Naive thymus-derived CD4-positive, alpha-beta T cell (primary cell): Measurements from ENCODE around the gene GTF2IRD1. TPM values are rescaled to one million over a fixed set of nuclear protein-coding genes. Genes with fewer than 3 reads are reported as not detected.
A peak's percentile ranks its signal among the peaks of the same experiment; 100 is the strongest.

Experiments
- ATAC-seq: fragments of 150-1000 bp; cut with Tn5 transposase; 2 replicates; pipeline ENCODE4 v1.10.0; 2021; ENCODE audit warnings: mild to moderate bottlenecking, moderate library complexity
- CTCF ChIA-PET: fragments of 350-600 bp; sonication (Branson Sonifier 250); formaldehyde crosslinking; loops from one replicate; lab custom pipeline; 2021; ENCODE audit warnings: antibody characterized with exemption; lab: Charles Lee
- POLR2A ChIA-PET: fragments of 350-600 bp; sonication (Branson Sonifier 250); formaldehyde crosslinking; loops from one replicate; lab custom pipeline; 2021; ENCODE audit warnings: antibody characterized with exemption, inconsistent platforms; lab: Charles Lee
- DNase-seq, 9 donors: peaks; one replicate each; pipeline versions ENCODE4 v3.0.0 to v3.0.0-alpha.2; 2020 to 2022; ENCODE audit warnings: mixed read lengths in 1 of 9
- H3K27ac ChIP-seq: one replicate; pipeline ENCODE4 v1.7.0; 2013; ENCODE audit warnings: mild to moderate bottlenecking, low read depth, low read length, moderate library complexity
- H3K27me3 ChIP-seq, 2 donors: one replicate each; pipeline ENCODE4 v1.7.0; 2013; ENCODE audit warnings: low read length in 2 of 2, mild to moderate bottlenecking in 2 of 2, moderate library complexity in 2 of 2; ENCODE audit not compliant: control insufficient read depth in 2 of 2, insufficient read depth in 2 of 2
- H3K36me3 ChIP-seq, 3 experiments: 1 replicate in 2 of 3; 2 replicates in 1 of 3; pipeline ENCODE4 v1.7.0; 2013; ENCODE audit warnings: low read length in 3 of 3, mild to moderate bottlenecking in 3 of 3, moderate library complexity in 1 of 3; ENCODE audit not compliant: insufficient read depth in 3 of 3, control insufficient read depth in 2 of 3
- H3K4me1 ChIP-seq, 2 donors: one replicate each; pipeline ENCODE4 v1.7.0; 2013; ENCODE audit warnings: low read length in 2 of 2, mild to moderate bottlenecking in 2 of 2, moderate library complexity in 1 of 2; ENCODE audit not compliant: control insufficient read depth in 2 of 2, insufficient read depth in 2 of 2
- H3K4me3 ChIP-seq: 2 replicates; pipeline ENCODE4 v1.7.0; 2013; ENCODE audit warnings: mild to moderate bottlenecking, low read length
- H3K9me3 ChIP-seq, 3 experiments: 1 replicate in 2 of 3; 2 replicates in 1 of 3; pipeline ENCODE4 v1.7.0; 2013; ENCODE audit warnings: low read length in 3 of 3; ENCODE audit not compliant: control insufficient read depth in 2 of 3
- H3K27ac Mint-ChIP-seq, 9 donors: one replicate each; pipeline ENCODE4 v1.8.0; 2020 to 2022; ENCODE audit warnings: mixed read lengths in 9 of 9, mild to moderate bottlenecking in 8 of 9, moderate library complexity in 5 of 9, inconsistent platforms in 2 of 9
- H3K27me3 Mint-ChIP-seq, 5 donors: one replicate each; pipeline ENCODE4 v1.8.0; 2021 to 2022; ENCODE audit warnings: mixed read lengths in 5 of 5, mild to moderate bottlenecking in 1 of 5
- H3K36me3 Mint-ChIP-seq, 5 donors: one replicate each; pipeline ENCODE4 v1.8.0; 2020 to 2022; ENCODE audit warnings: mixed read lengths in 5 of 5, mild to moderate bottlenecking in 3 of 5, inconsistent platforms in 1 of 5
- H3K4me1 Mint-ChIP-seq, 7 donors: one replicate each; pipeline ENCODE4 v1.8.0; 2020 to 2022; ENCODE audit warnings: mixed read lengths in 7 of 7, mild to moderate bottlenecking in 3 of 7, inconsistent platforms in 1 of 7
- H3K4me3 Mint-ChIP-seq, 10 donors: one replicate each; pipeline ENCODE4 v1.8.0; 2020 to 2022; ENCODE audit warnings: mild to moderate bottlenecking in 10 of 10, mixed read lengths in 10 of 10, moderate library complexity in 6 of 10, inconsistent platforms in 2 of 10
- H3K9me3 Mint-ChIP-seq, 11 donors: one replicate each; pipeline ENCODE4 v1.8.0; 2020 to 2022; ENCODE audit warnings: mixed read lengths in 11 of 11, mild to moderate bottlenecking in 4 of 11, inconsistent platforms in 1 of 11, moderate library complexity in 1 of 11
- intact Hi-C, 2 donors: fragments of 100-400 bp; cut with micrococcal nuclease; formaldehyde crosslinking; loops; one replicate each; pipeline ENCODE4 v1.15.1; 2023
- polyA plus RNA-seq, 2 donors: library from polyadenylated mRNA; unstranded; fragments of 300-500 nt; fragmentation: Illumina TruSeq; gene quantifications; one replicate each; pipeline ENCODE4 v1.2.3, GENCODE V29; 2021
- total RNA-seq, 6 experiments: library from RNA in 5 of 6; stranded (reverse) in 5 of 6; gene quantifications; 1 replicate in 5 of 6; 2 replicates in 1 of 6; pipeline ENCODE4 v1.2.3 and lab custom pipeline; 2021 to 2026

The GTF2IRD1 gene
- total and polyA plus RNA-seq, 7 experiments from 2014 or later = 0.07 to 5.6 (median 0.93) TPM; not detected in 1

DNA sequence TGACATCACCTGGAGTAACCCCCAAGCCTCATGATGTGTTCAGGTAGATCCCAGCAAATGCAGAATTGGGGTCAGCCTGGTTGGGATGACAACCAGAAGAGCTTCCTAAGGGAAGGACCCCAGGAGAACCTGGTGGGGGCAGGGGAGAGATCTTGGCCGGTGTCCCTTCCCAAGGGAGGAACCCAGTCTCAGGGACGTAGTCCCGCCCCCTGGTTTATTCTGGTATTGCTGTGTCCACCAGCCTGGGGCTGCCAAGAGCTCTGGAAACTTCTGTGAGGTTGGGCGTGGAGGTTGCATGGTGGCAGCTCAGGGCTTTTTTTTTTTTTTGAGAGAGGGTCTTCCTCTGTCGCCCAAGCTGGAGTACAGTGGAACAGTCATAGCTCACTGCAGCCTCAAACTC lies 19.4 kb downstream of the GTF2IRD1 start:
- H3K27me3 ChIP-seq = no peaks in the 10 kb centered on the region
- Mint-ChIP-seq H3K4me1 (peaks cover 0 to 4% (median 0%) of the 10 kb centered on the region in 7 donors), H3K27me3 (peaks cover 0 to 4% (median 0%) of the 10 kb centered on the region in 5 donors), H3K9me3 (no peaks in the 10 kb centered on the region), H3K36me3 (no peaks in the 10 kb centered on the region), H3K27ac (no peak overlapping the region), H3K4me3 (no peak overlapping the region)
- intact Hi-C loops = loop anchor here in 1 of 2 donors (5.0 kb wide), 1 partner anchor 51 kb away; no protein-coding TSS in a partner anchor
- DNase-seq = no peak
- CTCF ChIA-PET = no interaction called here
- POLR2A ChIA-PET = no interaction called here
- H3K27ac ChIP-seq = no peak overlapping the region
- H3K4me1 ChIP-seq = no peaks in the 10 kb centered on the region
- no peaks in the 10 kb centered on the region for H3K36me3 ChIP-seq
- ATAC-seq = no peak
- H3K9me3 ChIP-seq = no peaks in the 10 kb centered on the region
- H3K4me3 ChIP-seq = no peak overlapping the region

DNA sequence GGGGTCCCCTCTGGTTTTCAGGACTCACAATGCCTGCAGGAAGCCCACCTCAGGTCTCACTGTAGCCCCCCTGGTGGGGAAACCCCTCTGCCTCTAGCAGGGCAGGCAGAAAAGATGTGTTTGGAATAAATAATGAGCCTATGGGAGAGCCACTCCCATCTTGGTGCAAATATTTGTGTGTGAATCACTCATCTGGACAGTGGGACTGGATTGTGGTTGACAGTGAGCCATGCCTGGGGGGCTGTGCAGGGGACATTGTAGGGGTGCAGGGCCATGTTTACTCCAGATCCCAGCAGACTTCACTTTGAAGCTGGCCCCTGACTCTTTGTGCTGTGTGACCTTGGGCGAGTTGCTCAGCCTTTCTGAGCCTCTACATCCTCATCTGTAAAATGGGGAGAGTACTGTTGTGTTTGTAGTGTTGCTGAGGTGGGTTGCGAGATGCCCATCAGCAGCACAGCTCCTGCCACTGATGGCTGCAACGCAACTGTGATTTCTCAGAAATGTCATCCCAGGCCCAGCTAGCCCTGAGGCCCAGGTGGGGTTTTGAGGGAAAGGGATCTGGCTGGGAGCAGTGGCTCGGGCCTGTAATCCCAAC lies 20.7 kb downstream of the GTF2IRD1 start:
- no peak overlapping the region for H3K27ac Mint-ChIP-seq
- Histone ChIP-seq H3K27me3 (no peaks in the 10 kb centered on the region), H3K9me3 (no peaks in the 10 kb centered on the region), H3K36me3 (no peaks in the 10 kb centered on the region), H3K27ac (no peak overlapping the region), H3K4me3 (no peak overlapping the region), H3K4me1 (no peaks in the 10 kb centered on the region)
- H3K4me1 Mint-ChIP-seq = peaks cover 0 to 6% (median 0%) of the 10 kb centered on the region in 7 donors
- ChIA-PET POLR2A (no interaction called here), CTCF (no interaction called here)
- ATAC-seq (no peak), DNase-seq (no peak)
- no peak overlapping the region for H3K4me3 Mint-ChIP-seq
- peaks cover 0 to 7% (median 0%) of the 10 kb centered on the region in 5 donors for H3K27me3 Mint-ChIP-seq
- H3K36me3 Mint-ChIP-seq = no peaks in the 10 kb centered on the region
- H3K9me3 Mint-ChIP-seq = no peaks in the 10 kb centered on the region
- intact Hi-C loops = loop anchor here in 1 of 2 donors (5.0 kb wide), 1 partner anchor 52 kb away; no protein-coding TSS in a partner anchor

DNA sequence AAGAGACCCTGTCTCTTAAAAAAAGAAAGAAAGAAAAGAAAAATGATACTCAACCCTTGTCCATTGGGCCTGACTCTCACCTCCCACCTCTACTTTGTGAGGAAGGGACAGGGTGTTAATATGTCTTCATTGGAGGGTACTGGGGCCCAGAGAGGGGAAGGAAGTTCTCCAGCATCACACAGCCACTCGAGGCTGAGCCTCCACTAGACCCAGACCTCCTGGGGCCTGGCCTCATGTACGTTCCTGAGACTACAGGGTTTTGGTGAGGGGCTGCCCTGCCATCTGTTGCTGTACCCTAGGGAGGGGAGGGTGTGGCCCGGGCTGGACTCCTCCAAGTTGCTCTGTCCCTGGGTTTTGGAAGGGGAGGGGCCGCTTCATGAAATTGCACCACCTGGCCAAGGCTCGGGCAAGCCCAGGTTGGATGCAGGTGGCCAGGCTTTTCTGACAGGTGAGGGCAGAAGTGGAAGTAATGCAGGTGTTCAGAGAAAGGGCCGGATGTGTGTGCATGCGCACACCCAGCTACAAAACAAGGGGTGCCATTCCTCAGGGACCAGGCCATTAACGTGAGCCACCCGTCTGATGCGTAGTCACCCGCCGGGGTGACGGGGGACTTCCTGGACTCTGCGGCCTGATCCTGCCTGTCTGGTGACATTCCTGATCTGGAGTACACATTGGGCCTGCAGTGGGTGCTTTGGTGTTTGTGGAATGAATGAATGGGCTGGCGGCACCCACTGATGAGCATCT lies 21.7 kb downstream of the GTF2IRD1 start:
- Mint-ChIP-seq H3K4me1 (peaks cover 0 to 6% (median 0%) of the 10 kb centered on the region in 7 donors), H3K36me3 (no peaks in the 10 kb centered on the region), H3K27ac (peak overlapping the region in 1 of 9 donors; percentile 52), H3K4me3 (no peak overlapping the region), H3K9me3 (no peaks in the 10 kb centered on the region), H3K27me3 (peaks cover 0 to 15% (median 2%) of the 10 kb centered on the region in 5 donors)
- no peaks in the 10 kb centered on the region for H3K27me3 ChIP-seq
- no peak for DNase-seq
- no peak overlapping the region for H3K4me3 ChIP-seq
- no peaks in the 10 kb centered on the region for H3K4me1 ChIP-seq
- intact Hi-C loops = no loop called here
- H3K36me3 ChIP-seq = no peaks in the 10 kb centered on the region
- ATAC-seq = no peak
- POLR2A ChIA-PET = no interaction called here
- CTCF ChIA-PET = no interaction called here
- H3K27ac ChIP-seq = no peak overlapping the region
- no peaks in the 10 kb centered on the region for H3K9me3 ChIP-seq

DNA sequence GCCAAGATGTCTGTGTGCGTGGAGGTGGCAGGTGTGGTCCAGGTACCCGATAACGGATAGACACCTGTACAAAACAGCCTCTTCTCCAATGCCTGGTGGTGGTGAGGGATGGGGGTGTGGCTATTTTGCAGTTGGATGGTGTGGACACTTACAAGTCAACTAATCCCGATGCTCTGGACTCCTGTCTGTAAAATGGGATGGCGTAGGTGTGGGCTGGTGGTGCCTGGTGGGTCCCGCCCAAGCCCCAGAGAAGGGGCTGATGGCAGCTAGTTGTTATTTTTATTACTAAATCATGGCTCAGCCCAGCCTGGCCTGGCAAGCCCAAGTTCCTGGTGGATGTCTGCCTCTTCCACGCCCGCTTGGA lies 22.3 kb downstream of the GTF2IRD1 start:
- Histone ChIP-seq H3K4me3 (no peak overlapping the region), H3K4me1 (no peaks in the 10 kb centered on the region), H3K27me3 (no peaks in the 10 kb centered on the region), H3K9me3 (no peaks in the 10 kb centered on the region), H3K36me3 (no peaks in the 10 kb centered on the region), H3K27ac (no peak overlapping the region)
- ATAC-seq (no peak), DNase-seq (no peak)
- CTCF ChIA-PET = no interaction called here
- Mint-ChIP-seq H3K4me3 (no peak overlapping the region), H3K4me1 (peaks cover 0 to 6% (median 0%) of the 10 kb centered on the region in 7 donors), H3K27me3 (peaks cover 0 to 17% (median 2%) of the 10 kb centered on the region in 5 donors), H3K27ac (no peak overlapping the region), H3K36me3 (no peaks in the 10 kb centered on the region), H3K9me3 (no peaks in the 10 kb centered on the region)
- POLR2A ChIA-PET = no interaction called here
- intact Hi-C loops = no loop called here

DNA sequence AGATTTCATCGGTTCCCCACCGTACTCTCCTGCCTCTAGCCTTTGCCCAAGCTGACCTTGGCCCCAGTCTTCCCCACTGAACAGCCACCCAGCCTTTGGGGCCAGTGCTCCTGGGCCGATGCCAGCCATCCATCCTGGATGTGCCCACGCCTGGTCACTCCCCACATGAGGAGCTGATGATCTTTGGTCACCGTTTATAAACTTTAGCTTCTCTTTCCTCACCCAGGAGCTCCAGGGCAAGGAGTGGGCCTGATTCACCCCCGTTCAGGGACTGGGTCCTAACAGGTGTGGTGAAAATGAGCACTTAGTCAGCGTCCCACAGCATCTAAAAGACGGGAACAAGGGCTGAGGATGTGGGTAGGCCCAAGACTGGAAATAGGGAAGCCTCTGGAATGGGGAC lies 22.9 kb downstream of the GTF2IRD1 start:
- H3K4me3 ChIP-seq = no peak overlapping the region
- Mint-ChIP-seq H3K36me3 (no peaks in the 10 kb centered on the region), H3K9me3 (no peaks in the 10 kb centered on the region), H3K4me3 (no peak overlapping the region), H3K27ac (no peak overlapping the region), H3K27me3 (peaks cover 1 to 21% (median 4%) of the 10 kb centered on the region in 5 donors), H3K4me1 (peaks cover 0 to 6% (median 0%) of the 10 kb centered on the region in 7 donors)
- no peaks in the 10 kb centered on the region for H3K9me3 ChIP-seq
- no peak overlapping the region for H3K27ac ChIP-seq
- no peaks in the 10 kb centered on the region for H3K4me1 ChIP-seq
- DNase-seq (no peak), ATAC-seq (no peak)
- ChIA-PET POLR2A (no interaction called here), CTCF (no interaction called here)
- no peaks in the 10 kb centered on the region for H3K27me3 ChIP-seq
- no peaks in the 10 kb centered on the region for H3K36me3 ChIP-seq
- intact Hi-C loops = no loop called here

DNA sequence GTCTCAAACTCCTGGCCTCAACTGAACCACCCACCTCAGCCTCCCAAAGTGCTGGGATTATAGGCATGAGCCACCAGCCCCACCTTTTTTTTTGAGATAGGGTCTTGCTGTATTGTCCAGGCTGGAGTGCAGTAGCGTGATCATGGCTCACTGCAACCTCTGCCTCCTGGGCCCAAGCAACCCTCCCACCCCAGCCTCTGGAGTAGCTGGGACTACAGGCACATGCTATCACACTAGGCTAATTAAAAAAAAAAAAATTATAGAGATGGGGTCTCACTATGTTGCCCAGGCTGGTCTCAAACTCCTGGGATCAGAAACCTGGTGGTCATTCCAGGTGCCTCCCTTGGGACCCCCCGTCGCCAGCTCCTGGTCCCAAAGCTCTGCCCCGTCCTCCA lies 25.0 kb downstream of the GTF2IRD1 start:
- no peaks in the 10 kb centered on the region for H3K36me3 ChIP-seq
- no peaks in the 10 kb centered on the region for H3K9me3 ChIP-seq
- no peaks in the 10 kb centered on the region for H3K27me3 ChIP-seq
- Mint-ChIP-seq H3K27ac (no peak overlapping the region), H3K9me3 (no peaks in the 10 kb centered on the region), H3K36me3 (no peaks in the 10 kb centered on the region), H3K4me3 (no peak overlapping the region), H3K4me1 (peaks cover 0 to 9% (median 0%) of the 10 kb centered on the region in 7 donors), H3K27me3 (peaks cover 2 to 30% (median 12%) of the 10 kb centered on the region in 5 donors)
- no peak overlapping the region for H3K4me3 ChIP-seq
- H3K4me1 ChIP-seq = no peaks in the 10 kb centered on the region
- CTCF ChIA-PET = interaction anchor here (0.8 kb wide), 1 partner anchor 28 kb away, joined by 4 read pairs; no protein-coding TSS in a partner anchor
- DNase-seq (no peak), ATAC-seq (no peak)
- intact Hi-C loops = no loop called here
- POLR2A ChIA-PET = no interaction called here
- no peak overlapping the region for H3K27ac ChIP-seq
